Measurements from ENCODE around the gene HTRA1. TPM values are rescaled to one million over a fixed set of nuclear protein-coding genes. Genes with fewer than 3 reads are reported as not detected.

HTRA1 gene
- polyA plus RNA-seq, 1 donor from 2014 or later: 1.4 TPM

DNA sequence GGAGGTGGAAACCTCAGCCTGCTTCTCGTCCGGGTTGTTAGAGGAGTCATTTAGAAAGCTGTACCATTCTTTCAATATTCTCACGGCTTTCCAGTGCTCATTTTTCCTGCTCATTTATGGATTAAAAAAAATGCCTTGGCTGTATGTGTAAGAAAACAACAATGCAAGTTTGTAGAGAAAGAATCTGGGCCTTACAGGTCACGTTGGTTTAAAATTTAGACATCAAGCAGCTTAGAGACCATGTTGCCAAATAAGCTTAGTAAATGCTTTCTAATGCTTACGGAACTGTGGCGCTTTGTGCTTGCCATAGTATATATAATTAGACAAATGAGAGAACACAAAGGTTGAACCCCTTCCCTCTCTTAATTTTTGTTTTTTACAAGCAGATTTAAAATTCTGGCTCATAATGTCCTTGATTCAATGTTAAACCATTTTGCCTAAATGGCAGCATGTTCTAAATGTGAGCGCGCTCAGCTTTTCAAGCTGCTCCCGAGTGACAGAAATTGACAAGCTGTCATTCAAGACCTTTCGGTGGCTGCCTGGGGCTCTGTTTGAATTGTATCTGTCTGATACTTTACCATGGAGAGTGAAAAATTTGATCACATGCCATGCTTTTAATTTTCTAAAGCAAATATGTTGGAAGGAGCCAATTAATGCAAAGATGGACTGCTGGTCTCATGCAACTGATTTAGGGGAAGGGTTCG lies 5.8 kb upstream of the HTRA1 start:
- Histone ChIP-seq H3K9ac (ENCODE audit: low read length) (no peak overlapping the region), H3K9me2 (ENCODE audit: insufficient read depth, low read length) (no peaks in the 10 kb centered on the region), H3F3A (ENCODE audit: insufficient read depth, low read length, poor library complexity, severe bottlenecking) (no peaks in the 10 kb centered on the region), H3K79me2 (replicated peaks; ENCODE audit: insufficient read depth, low read length) (no peaks in the 10 kb centered on the region), H4K20me1 (ENCODE audit: insufficient read depth) (no peaks in the 10 kb centered on the region), H3K4me3 (ENCODE audit: low read length) (peak overlapping the region; percentile 36), H3K4me2 (ENCODE audit: low read length) (peak overlapping the region; percentile 60), H3K27me3 (ENCODE audit: insufficient read depth, low read depth, low read length) (peaks cover 15% of the 10 kb centered on the region), H3K9me3 (ENCODE audit: low read length) (no peaks in the 10 kb centered on the region), H3K27ac (ENCODE audit: low read length) (peak overlapping the region; percentile 40), H2AFZ (ENCODE audit: low read depth, low read length) (no peak overlapping the region), H3K36me3 (ENCODE audit: insufficient read depth, low read length) (no peaks in the 10 kb centered on the region)
- TF ChIP-seq SMC3 (conservative IDR thresholded peaks at IDR 0.05; ENCODE audit: poor library complexity) (no peak), TAF1 (IDR thresholded peaks at IDR 0.05; ENCODE audit: low read depth) (no peak), EP300 (conservative IDR thresholded peaks at IDR 0.05; ENCODE audit: poor library complexity, severe bottlenecking) (peak; percentile 94), POLR2AphosphoS5 (IDR thresholded peaks at IDR 0.05) (peak; percentile 45), REST (IDR thresholded peaks at IDR 0.05; ENCODE audit: borderline replicate concordance) (no peak), EZH2 (IDR thresholded peaks at IDR 0.05; ENCODE audit: borderline replicate concordance, insufficient read depth, low read length, poor library complexity, severe bottlenecking) (no peak), MXI1 (conservative IDR thresholded peaks at IDR 0.05; ENCODE audit: poor library complexity, severe bottlenecking) (peak; percentile 37), CTCF (IDR thresholded peaks at IDR 0.05; ENCODE audit: poor library complexity, severe bottlenecking) (no peak), RAD21 (conservative IDR thresholded peaks at IDR 0.05) (no peak)

- Histone ChIP-seq H3K27ac (ENCODE audit: low read length) (no peak overlapping the region), H3K4me2 (ENCODE audit: low read length) (no peak overlapping the region), H3K9ac (ENCODE audit: low read length) (no peak overlapping the region), H4K20me1 (ENCODE audit: insufficient read depth) (no peaks in the 10 kb centered on the region), H3K79me2 (replicated peaks; ENCODE audit: insufficient read depth, low read length) (no peaks in the 10 kb centered on the region), H3F3A (ENCODE audit: insufficient read depth, low read length, poor library complexity, severe bottlenecking) (no peaks in the 10 kb centered on the region), H3K36me3 (ENCODE audit: insufficient read depth, low read length) (no peaks in the 10 kb centered on the region), H3K9me3 (ENCODE audit: low read length) (no peaks in the 10 kb centered on the region), H2AFZ (ENCODE audit: low read depth, low read length) (no peak overlapping the region), H3K9me2 (ENCODE audit: insufficient read depth, low read length) (no peaks in the 10 kb centered on the region), H3K4me3 (ENCODE audit: low read length) (no peak overlapping the region), H3K27me3 (ENCODE audit: insufficient read depth, low read depth, low read length) (peaks cover 33% of the 10 kb centered on the region)
- no peak for TF ChIP-seq MXI1 (conservative IDR thresholded peaks at IDR 0.05; ENCODE audit: poor library complexity, severe bottlenecking)
- TF ChIP-seq REST (IDR thresholded peaks at IDR 0.05; ENCODE audit: borderline replicate concordance): no peak
- TF ChIP-seq RAD21 (conservative IDR thresholded peaks at IDR 0.05): no peak
- TF ChIP-seq CTCF (IDR thresholded peaks at IDR 0.05; ENCODE audit: poor library complexity, severe bottlenecking): no peak
- no peak for TF ChIP-seq TAF1 (IDR thresholded peaks at IDR 0.05; ENCODE audit: low read depth)
- TF ChIP-seq POLR2AphosphoS5 (IDR thresholded peaks at IDR 0.05): no peak
- TF ChIP-seq EP300 (conservative IDR thresholded peaks at IDR 0.05; ENCODE audit: poor library complexity, severe bottlenecking): no peak
- TF ChIP-seq EZH2 (IDR thresholded peaks at IDR 0.05; ENCODE audit: borderline replicate concordance, insufficient read depth, low read length, poor library complexity, severe bottlenecking): no peak
- no peak for TF ChIP-seq SMC3 (conservative IDR thresholded peaks at IDR 0.05; ENCODE audit: poor library complexity)
These were observed 3.4 kb upstream of the HTRA1 start for GRCh38 chr10:122457934-122458333.
